GM21825 (cell line): ENCODE results near the gene WNT7A.

Experiments used
- ATAC-seq: cut with Tn5 transposase; IDR thresholded peaks from one replicate; pipeline ENCODE4 v1.9.1; 2021; ENCODE audit warnings: mild to moderate bottlenecking, moderate library complexity; ENCODE audit not compliant: unreplicated experiment

The WNT7A gene

DNA sequence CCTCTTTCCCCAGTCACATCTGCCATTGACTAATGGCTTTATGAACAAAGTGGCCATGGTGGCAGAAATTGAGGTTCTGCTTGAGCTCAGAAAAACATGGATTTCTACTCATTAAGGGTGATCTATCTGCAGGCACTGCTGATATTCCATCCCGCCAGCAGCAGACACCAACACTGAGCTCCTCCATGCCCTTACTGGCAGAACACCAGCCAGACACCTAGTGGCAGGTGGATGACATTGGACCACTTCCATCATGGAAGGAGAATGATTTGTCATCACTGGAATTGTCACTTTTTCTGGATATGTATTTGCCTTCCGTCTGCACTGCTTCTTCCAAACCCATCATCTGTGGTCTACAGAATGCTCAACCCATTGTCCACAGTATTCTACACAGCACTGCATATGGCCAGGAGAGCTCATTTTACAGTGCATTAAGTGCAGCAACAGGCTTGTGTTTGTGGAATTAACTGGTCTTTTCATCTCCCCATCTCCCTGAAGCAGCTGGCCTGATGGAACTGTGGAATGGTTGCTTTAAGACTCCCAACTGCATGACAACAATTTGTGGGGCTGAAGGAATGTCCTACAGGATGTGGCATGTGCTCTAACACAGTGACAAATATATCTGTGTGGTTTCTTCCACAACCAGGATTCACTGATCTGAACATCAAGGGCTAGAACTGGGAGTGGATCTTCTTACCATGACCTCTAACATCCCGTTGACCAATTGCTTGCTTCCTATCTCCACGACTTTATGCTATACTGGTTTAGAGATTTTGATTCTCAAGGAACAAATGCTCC lies 103.4 kb downstream of the WNT7A start:
- no peak for ATAC-seq

GRCh38 chr3:13772885-13773745 lies 106.8 kb downstream of the WNT7A start:
- ATAC-seq: no peak

DNA sequence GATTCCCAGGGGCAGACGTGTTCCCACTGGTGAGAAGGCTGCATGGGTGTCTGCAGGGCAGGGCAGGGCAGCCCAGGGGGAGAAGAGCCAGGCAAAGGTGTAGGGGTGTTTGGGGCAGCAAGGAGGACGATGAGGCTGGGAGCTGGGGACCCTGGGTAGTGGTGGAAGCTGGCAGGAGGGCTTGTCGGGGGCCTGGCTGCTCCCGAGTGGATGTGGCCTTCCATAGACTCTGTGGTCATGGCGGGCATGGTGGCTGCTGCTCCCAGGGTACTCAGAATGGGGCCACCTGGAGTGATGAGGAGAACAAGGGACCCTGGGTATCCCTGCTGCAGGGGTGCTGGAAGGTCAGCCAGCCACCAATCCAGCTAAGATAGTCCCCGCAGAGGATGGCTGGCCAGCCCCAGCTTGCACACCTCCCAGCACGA lies 107.5 kb downstream of the WNT7A start:
- ATAC-seq: no peak

DNA sequence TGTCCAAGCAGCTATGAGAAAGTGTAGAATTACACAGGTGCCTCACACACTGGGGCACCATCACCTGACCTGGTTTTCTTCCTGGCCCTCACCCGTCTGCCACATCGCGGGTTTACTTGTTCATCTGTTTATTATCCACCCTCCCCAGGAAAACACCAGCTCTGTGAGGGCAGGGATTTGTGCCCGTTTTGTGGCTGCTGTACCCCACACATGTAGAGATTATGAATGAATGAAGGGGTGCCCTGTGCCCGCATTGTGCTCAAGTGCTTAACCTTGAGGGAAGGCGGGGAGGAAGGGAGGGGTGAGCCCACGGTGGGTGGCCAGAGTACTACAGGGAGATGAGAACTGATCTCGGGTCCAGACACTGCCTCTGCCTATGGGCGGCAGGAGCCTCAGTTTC lies 108.4 kb downstream of the WNT7A start:
- no peak for ATAC-seq

GRCh38 chr3:13770170-13771169 lies 109.4 kb downstream of the WNT7A start:
- no peak for ATAC-seq

GRCh38 chr3:13769422-13769821 lies 110.4 kb downstream of the WNT7A start:
- ATAC-seq: no peak

DNA sequence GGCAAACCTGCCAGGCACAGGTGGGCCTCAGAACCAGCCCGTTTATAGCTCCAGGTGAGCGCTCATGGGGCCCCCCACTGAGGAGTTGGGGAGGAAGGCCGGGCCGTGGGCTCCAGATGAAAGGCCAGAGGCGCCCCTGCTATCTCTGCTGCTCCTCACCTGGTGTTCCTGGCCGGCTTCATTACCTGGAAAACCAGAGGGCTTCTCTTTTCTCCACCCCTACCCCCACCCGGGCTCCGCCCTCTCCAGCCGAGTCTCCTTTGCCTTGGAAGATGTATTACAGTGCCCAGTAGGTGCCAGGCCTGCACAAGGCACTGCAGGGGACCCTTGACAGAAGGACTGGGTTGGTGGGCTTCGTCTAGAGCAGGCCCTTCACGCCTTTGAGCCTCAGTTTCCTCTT lies 111.4 kb downstream of the WNT7A start:
- no peak for ATAC-seq

GRCh38 chr3:13767896-13768295 lies 112.0 kb downstream of the WNT7A start:
- ATAC-seq: no peak

DNA sequence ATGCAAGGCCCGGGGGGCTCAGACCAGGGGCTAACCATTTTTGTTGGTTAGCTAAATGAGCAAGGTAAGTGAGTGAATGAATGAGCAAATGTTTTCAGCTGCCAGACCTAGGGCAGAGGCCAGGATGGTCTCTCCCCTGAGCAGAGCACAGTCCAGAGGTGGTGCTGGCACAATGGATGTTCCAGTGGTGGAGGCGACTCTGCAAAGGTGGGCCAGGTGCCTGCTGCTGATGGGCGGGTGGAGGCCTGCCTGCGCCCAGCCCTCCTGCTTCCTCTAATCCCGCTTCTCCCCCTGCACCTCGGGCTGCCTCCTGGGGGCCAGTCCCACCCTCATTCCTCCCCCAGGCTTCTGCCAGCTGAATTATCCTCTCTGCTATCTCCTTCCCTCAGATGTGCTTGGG lies 112.8 kb downstream of the WNT7A start:
- ATAC-seq: no peak
